Naive B cell (primary cell): ENCODE data around the gene MYO1F. TPM values are rescaled to one million over a fixed set of nuclear protein-coding genes. Genes with fewer than 3 reads are reported as not detected.

ENCODE experiments used
- ATAC-seq, 2 donors: fragments of 150-1000 bp; cut with Tn5 transposase; 2 replicates each; pipeline ENCODE4 v1.10.0; 2021; ENCODE audit warnings: low read depth in 2 of 2, mild to moderate bottlenecking in 2 of 2, moderate library complexity in 2 of 2
- DNase-seq: peaks from one replicate; pipeline ENCODE4 v3.0.0; 2022
- H3K27ac Mint-ChIP-seq, 6 donors: one replicate each; pipeline ENCODE4 v1.8.0; 2020 to 2022; ENCODE audit warnings: mild to moderate bottlenecking in 6 of 6, mixed read lengths in 6 of 6, moderate library complexity in 5 of 6, inconsistent platforms in 2 of 6
- H3K27me3 Mint-ChIP-seq, 3 donors: one replicate each; pipeline ENCODE4 v1.8.0; 2021 to 2022; ENCODE audit warnings: mixed read lengths in 3 of 3, mild to moderate bottlenecking in 1 of 3
- H3K36me3 Mint-ChIP-seq, 2 donors: one replicate each; pipeline ENCODE4 v1.8.0; 2020 to 2022; ENCODE audit warnings: mixed read lengths in 2 of 2, inconsistent platforms in 1 of 2, mild to moderate bottlenecking in 1 of 2
- H3K4me1 Mint-ChIP-seq, 3 donors: one replicate each; pipeline ENCODE4 v1.8.0; 2020 to 2022; ENCODE audit warnings: mixed read lengths in 3 of 3, inconsistent platforms in 1 of 3, mild to moderate bottlenecking in 1 of 3, moderate library complexity in 1 of 3
- H3K4me3 Mint-ChIP-seq, 8 donors: one replicate each; pipeline ENCODE4 v1.8.0; 2020 to 2022; ENCODE audit warnings: mild to moderate bottlenecking in 8 of 8, mixed read lengths in 8 of 8, moderate library complexity in 8 of 8, inconsistent platforms in 2 of 8
- H3K9me3 Mint-ChIP-seq, 7 donors: one replicate each; pipeline ENCODE4 v1.8.0; 2020 to 2022; ENCODE audit warnings: mixed read lengths in 7 of 7, mild to moderate bottlenecking in 5 of 7, inconsistent platforms in 2 of 7, moderate library complexity in 1 of 7
- polyA plus RNA-seq, 6 donors: library from polyadenylated mRNA; unstranded; fragments of 300-500 nt; fragmentation: Illumina TruSeq; gene quantifications; one replicate each; pipeline ENCODE4 v1.2.3, GENCODE V29; 2021; ENCODE audit warnings: low read depth in 6 of 6

Gene MYO1F
- polyA plus RNA-seq, 6 donors from 2014 or later, result 7.2 to 24.4 (median 9.6) TPM

- no peaks in the 10 kb centered on the region for H3K4me1 Mint-ChIP-seq
- no peak overlapping the region for H3K27ac Mint-ChIP-seq
- H3K36me3 Mint-ChIP-seq, result peaks cover 0 to 6% of the 10 kb centered on the region in 2 donors
- no peaks in the 10 kb centered on the region for H3K9me3 Mint-ChIP-seq
- ATAC-seq (no peak), DNase-seq (no peak)
- no peaks in the 10 kb centered on the region for H3K27me3 Mint-ChIP-seq
- no peak overlapping the region for H3K4me3 Mint-ChIP-seq
Observed at GRCh38 chr19:8544168-8544567, 33.1 kb downstream of the MYO1F start.

- Mint-ChIP-seq H3K27me3 (no peaks in the 10 kb centered on the region), H3K27ac (no peak overlapping the region), H3K4me1 (no peaks in the 10 kb centered on the region), H3K9me3 (no peaks in the 10 kb centered on the region), H3K4me3 (no peak overlapping the region), H3K36me3 (peaks cover 5 to 16% of the 10 kb centered on the region in 2 donors)
- DNase-seq, result no peak
- no peak for ATAC-seq
Observed at GRCh38 chr19:8539621-8540149, 37.6 kb downstream of the MYO1F start.

GRCh38 chr19:8537099-8537498, 40.1 kb downstream of the MYO1F start:
- DNase-seq, result no peak

GRCh38 chr19:8536282-8536681, 41.0 kb downstream of the MYO1F start:
- Mint-ChIP-seq H3K27me3 (no peaks in the 10 kb centered on the region), H3K4me1 (no peaks in the 10 kb centered on the region), H3K36me3 (peaks cover 5 to 10% of the 10 kb centered on the region in 2 donors), H3K9me3 (no peaks in the 10 kb centered on the region), H3K27ac (no peak overlapping the region), H3K4me3 (no peak overlapping the region)
- DNase-seq (no peak), ATAC-seq (no peak)

More at GRCh38 chr19:8537099-8537498, 40.1 kb downstream of the MYO1F start:
- Mint-ChIP-seq H3K27ac (no peak overlapping the region), H3K27me3 (no peaks in the 10 kb centered on the region), H3K9me3 (no peaks in the 10 kb centered on the region), H3K4me3 (no peak overlapping the region), H3K4me1 (no peaks in the 10 kb centered on the region), H3K36me3 (peaks cover 5 to 10% of the 10 kb centered on the region in 2 donors)
- no peak for ATAC-seq

- no peaks in the 10 kb centered on the region for H3K27me3 Mint-ChIP-seq
- DNase-seq (no peak), ATAC-seq (no peak)
- no peaks in the 10 kb centered on the region for H3K4me1 Mint-ChIP-seq
- peak overlapping the region in 2 of 6 donors; percentile 48 to 49 for H3K27ac Mint-ChIP-seq
- H3K9me3 Mint-ChIP-seq, result no peaks in the 10 kb centered on the region
- H3K4me3 Mint-ChIP-seq, result no peak overlapping the region
- H3K36me3 Mint-ChIP-seq, result peaks cover 19 to 32% of the 10 kb centered on the region in 2 donors
Observed at GRCh38 chr19:8532225-8532624, 45.0 kb downstream of the MYO1F start.

GRCh38 chr19:8531470-8531869, 45.8 kb downstream of the MYO1F start:
- DNase-seq (no peak), ATAC-seq (no peak)
- H3K4me3 Mint-ChIP-seq, result no peak overlapping the region
- no peaks in the 10 kb centered on the region for H3K27me3 Mint-ChIP-seq
- H3K27ac Mint-ChIP-seq, result no peak overlapping the region
- H3K9me3 Mint-ChIP-seq, result no peaks in the 10 kb centered on the region
- H3K36me3 Mint-ChIP-seq, result peaks cover 24 to 32% of the 10 kb centered on the region in 2 donors
- peaks cover 0 to 4% (median 0%) of the 10 kb centered on the region in 3 donors for H3K4me1 Mint-ChIP-seq

GRCh38 chr19:8530061-8530679, 47.1 kb downstream of the MYO1F start:
- no peaks in the 10 kb centered on the region for H3K27me3 Mint-ChIP-seq
- peaks cover 0 to 4% (median 0%) of the 10 kb centered on the region in 3 donors for H3K4me1 Mint-ChIP-seq
- H3K9me3 Mint-ChIP-seq, result no peaks in the 10 kb centered on the region
- peaks cover 19 to 22% of the 10 kb centered on the region in 2 donors for H3K36me3 Mint-ChIP-seq
- DNase-seq (no peak), ATAC-seq (no peak)
- H3K4me3 Mint-ChIP-seq, result no peak overlapping the region
- no peak overlapping the region for H3K27ac Mint-ChIP-seq

- no peak overlapping the region for H3K27ac Mint-ChIP-seq
- H3K9me3 Mint-ChIP-seq, result no peaks in the 10 kb centered on the region
- DNase-seq, result no peak
- peaks cover 22% of the 10 kb centered on the region in 2 donors for H3K36me3 Mint-ChIP-seq
- no peak overlapping the region for H3K4me3 Mint-ChIP-seq
- ATAC-seq, result no peak
- H3K4me1 Mint-ChIP-seq, result peaks cover 0 to 4% (median 0%) of the 10 kb centered on the region in 3 donors
- H3K27me3 Mint-ChIP-seq, result no peaks in the 10 kb centered on the region
Observed at GRCh38 chr19:8529369-8530006, 47.8 kb downstream of the MYO1F start.

- ATAC-seq (no peak), DNase-seq (no peak)
- Mint-ChIP-seq H3K27me3 (no peaks in the 10 kb centered on the region), H3K27ac (peak overlapping the region in 1 of 6 donors; percentile 44), H3K9me3 (no peaks in the 10 kb centered on the region), H3K36me3 (peaks cover 22 to 23% of the 10 kb centered on the region in 2 donors), H3K4me1 (peaks cover 0 to 4% (median 0%) of the 10 kb centered on the region in 3 donors), H3K4me3 (peak overlapping the region in 1 of 8 donors; percentile 63)
Observed at GRCh38 chr19:8528500-8528899, 48.7 kb downstream of the MYO1F start.

GRCh38 chr19:8526345-8527091, 50.7 kb downstream of the MYO1F start:
- Mint-ChIP-seq H3K27ac (peak overlapping the region in 1 of 6 donors; percentile 90), H3K36me3 (peaks cover 22 to 23% of the 10 kb centered on the region in 2 donors), H3K27me3 (no peaks in the 10 kb centered on the region), H3K4me1 (peaks cover 0 to 4% (median 0%) of the 10 kb centered on the region in 3 donors), H3K9me3 (no peaks in the 10 kb centered on the region), H3K4me3 (peak overlapping the region in 1 of 8 donors; percentile 64)
- ATAC-seq (peak in 1 of 2 donors; percentile 55), DNase-seq (no peak)

GRCh38 chr19:8525401-8525684, 51.9 kb downstream of the MYO1F start:
- H3K36me3 Mint-ChIP-seq, result peaks cover 22 to 23% of the 10 kb centered on the region in 2 donors
- H3K4me3 Mint-ChIP-seq, result no peak overlapping the region
- H3K4me1 Mint-ChIP-seq, result peaks cover 0 to 4% (median 0%) of the 10 kb centered on the region in 3 donors
- no peaks in the 10 kb centered on the region for H3K27me3 Mint-ChIP-seq
- H3K27ac Mint-ChIP-seq, result no peak overlapping the region
- no peak for DNase-seq
- ATAC-seq, result no peak
- H3K9me3 Mint-ChIP-seq, result no peaks in the 10 kb centered on the region

GRCh38 chr19:8519388-8519787, 57.9 kb downstream of the MYO1F start:
- no peaks in the 10 kb centered on the region for H3K9me3 Mint-ChIP-seq
- peaks cover 0 to under 1% of the 10 kb centered on the region in 2 donors for H3K36me3 Mint-ChIP-seq
- no peak overlapping the region for H3K27ac Mint-ChIP-seq
- DNase-seq (no peak), ATAC-seq (no peak)
- peaks cover 13 to 27% (median 18%) of the 10 kb centered on the region in 3 donors for H3K4me1 Mint-ChIP-seq
- H3K27me3 Mint-ChIP-seq, result no peaks in the 10 kb centered on the region
- no peak overlapping the region for H3K4me3 Mint-ChIP-seq

GRCh38 chr19:8518536-8518935, 58.7 kb downstream of the MYO1F start:
- no peak for DNase-seq

More at GRCh38 chr19:8518536-8518935, 58.7 kb downstream of the MYO1F start:
- Mint-ChIP-seq H3K27me3 (no peaks in the 10 kb centered on the region), H3K4me1 (peaks cover 17 to 33% (median 26%) of the 10 kb centered on the region in 3 donors), H3K9me3 (no peaks in the 10 kb centered on the region), H3K27ac (peak overlapping the region in 2 of 6 donors; percentile 50 to 90), H3K36me3 (no peaks in the 10 kb centered on the region), H3K4me3 (peak overlapping the region in 3 of 8 donors; percentile 2 to 69 (median 25))
- no peak for ATAC-seq
